ENCODE measurements around the gene FAM3A.

DNA sequence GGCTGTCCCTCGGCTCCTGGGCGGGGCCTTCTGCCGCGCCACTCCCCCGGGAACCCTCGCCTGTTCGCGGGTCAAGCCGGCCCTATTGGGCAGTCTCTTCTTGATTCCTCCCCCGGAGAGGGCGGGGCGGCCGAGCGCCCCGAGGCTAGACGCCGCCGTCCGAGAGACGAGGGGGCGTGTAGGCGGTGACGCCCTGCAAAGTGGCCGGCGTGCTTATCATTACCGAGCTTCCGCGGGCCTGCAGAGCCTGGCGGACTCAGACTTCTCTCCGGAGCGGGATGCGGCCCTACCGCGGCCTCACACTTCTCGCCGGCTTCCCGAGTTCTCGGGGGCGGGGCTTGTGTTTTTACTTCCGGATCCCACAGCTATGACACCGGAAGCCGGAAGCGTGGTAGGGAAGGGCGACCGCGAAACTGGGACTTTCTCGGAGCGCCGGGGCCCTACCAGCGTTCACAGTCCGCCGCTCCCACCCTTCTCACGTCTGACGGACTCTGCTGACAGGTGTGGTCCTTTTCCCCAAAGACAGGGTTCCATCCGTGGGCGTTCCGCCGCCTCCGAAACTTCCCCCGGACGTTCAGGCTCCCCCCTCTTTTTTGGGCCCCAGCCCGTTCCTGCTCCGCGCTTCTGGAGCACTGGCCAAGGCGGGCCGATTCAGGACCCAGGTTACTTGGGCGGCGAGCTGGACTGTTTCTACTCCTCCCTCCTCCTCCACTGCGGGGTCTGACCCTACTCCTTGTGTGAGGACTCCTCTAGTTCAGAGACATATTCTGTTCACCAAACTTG is 31.4 kb upstream of the FAM3A start, which contains the start of gene IKBKG:
- TF ChIP-seq TAF1 (IDR thresholded peaks at IDR 0.05; ENCODE audit: borderline replicate concordance, low read depth, low read length) (no peak), POLR2A (IDR thresholded peaks at IDR 0.05; ENCODE audit: low read depth, low read length) (peak; percentile 48; the same call in 1 of the 2 replicates)
